Neural cell (in vitro differentiated cells): ENCODE measurements around the gene NUP98.
"Not testable (repeated sequence)": the region's sequence is repeated elsewhere in the genome, so short reads cannot be mapped to it uniquely, and the experiment has no call there.

Experiments
- EP300 ChIP-seq: fragments of 450-650 bp; conservative IDR thresholded peaks from 2 replicates; pipeline ENCODE4 v1.6.1; 2014; ENCODE audit warnings: antibody characterized with exemption, mild to moderate bottlenecking, moderate library complexity; ENCODE audit not compliant: poor library complexity, severe bottlenecking
- EZH2 ChIP-seq: fragments of 200-600, 300-800 bp; shearing (Covaris generic), sonication (generic); IDR thresholded peaks from 2 replicates; pipeline ENCODE4 v1.6.1; 2014; ENCODE audit warnings: antibody characterized with exemption, low read length, borderline replicate concordance, mild to moderate bottlenecking; ENCODE audit not compliant: insufficient read depth, poor library complexity, severe bottlenecking
- POLR2AphosphoS5 ChIP-seq: IDR thresholded peaks from 2 replicates; pipeline ENCODE4 v1.6.1; 2012
- RAD21 ChIP-seq: fragments of 450-650 bp; conservative IDR thresholded peaks from 2 replicates; pipeline ENCODE4 v1.6.1; 2014; ENCODE audit warnings: antibody characterized with exemption, mild to moderate bottlenecking, moderate library complexity
- SMC3 ChIP-seq: fragments of 450-650 bp; conservative IDR thresholded peaks from 2 replicates; pipeline ENCODE4 v1.6.1; 2014; ENCODE audit warnings: antibody characterized with exemption, mild to moderate bottlenecking, moderate library complexity; ENCODE audit not compliant: poor library complexity
- TAF1 ChIP-seq: IDR thresholded peaks from 2 replicates; pipeline ENCODE4 v1.6.1; 2012; ENCODE audit warnings: low read depth
- TF ChIP-seq, protein P1 (sequence below): fragments of 450-650 bp; IDR thresholded peaks from 2 replicates; pipeline ENCODE4 v1.5.1; 2014; ENCODE audit warnings: antibody characterized with exemption, mild to moderate bottlenecking, moderate library complexity; ENCODE audit not compliant: poor library complexity, severe bottlenecking

DNA sequence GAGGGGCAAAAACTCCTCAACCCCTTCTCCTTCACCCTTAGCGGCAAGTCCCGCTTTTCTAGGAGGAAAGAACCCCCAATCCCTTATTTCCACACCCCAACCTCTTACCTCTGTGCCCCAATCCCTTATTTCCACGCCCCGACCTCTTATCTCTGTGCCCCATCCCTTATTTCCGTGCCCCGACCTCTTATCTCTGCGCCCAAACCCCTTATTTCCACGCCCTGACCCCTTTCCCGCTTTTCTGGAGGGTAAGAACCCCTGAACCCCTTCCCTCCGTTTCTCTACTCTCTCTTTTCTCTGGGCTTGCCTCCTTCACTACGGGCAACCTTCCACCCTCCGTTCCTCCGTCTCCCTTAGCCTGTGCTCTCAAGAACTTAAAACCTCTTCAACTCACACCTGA is 148.5 kb downstream of the NUP98 start:
- not testable (repeated sequence) for TF ChIP-seq POLR2AphosphoS5, EP300, RAD21, TAF1, EZH2, SMC3
- TF ChIP-seq, protein P1, sequence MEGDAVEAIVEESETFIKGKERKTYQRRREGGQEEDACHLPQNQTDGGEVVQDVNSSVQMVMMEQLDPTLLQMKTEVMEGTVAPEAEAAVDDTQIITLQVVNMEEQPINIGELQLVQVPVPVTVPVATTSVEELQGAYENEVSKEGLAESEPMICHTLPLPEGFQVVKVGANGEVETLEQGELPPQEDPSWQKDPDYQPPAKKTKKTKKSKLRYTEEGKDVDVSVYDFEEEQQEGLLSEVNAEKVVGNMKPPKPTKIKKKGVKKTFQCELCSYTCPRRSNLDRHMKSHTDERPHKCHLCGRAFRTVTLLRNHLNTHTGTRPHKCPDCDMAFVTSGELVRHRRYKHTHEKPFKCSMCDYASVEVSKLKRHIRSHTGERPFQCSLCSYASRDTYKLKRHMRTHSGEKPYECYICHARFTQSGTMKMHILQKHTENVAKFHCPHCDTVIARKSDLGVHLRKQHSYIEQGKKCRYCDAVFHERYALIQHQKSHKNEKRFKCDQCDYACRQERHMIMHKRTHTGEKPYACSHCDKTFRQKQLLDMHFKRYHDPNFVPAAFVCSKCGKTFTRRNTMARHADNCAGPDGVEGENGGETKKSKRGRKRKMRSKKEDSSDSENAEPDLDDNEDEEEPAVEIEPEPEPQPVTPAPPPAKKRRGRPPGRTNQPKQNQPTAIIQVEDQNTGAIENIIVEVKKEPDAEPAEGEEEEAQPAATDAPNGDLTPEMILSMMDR = not testable (repeated sequence)
